H1 (cell line): ENCODE measurements around the gene MAP2K5. TPM values are rescaled to one million over a fixed set of nuclear protein-coding genes. Genes with fewer than 3 reads are reported as not detected.

Experiments
- CBX8 ChIP-seq: fragments of 300-800, 300-1000 bp; sonication (generic); IDR thresholded peaks from 2 replicates; pipeline ENCODE4 v1.7.1; 2016; ENCODE audit warnings: low read depth, low read length, borderline replicate concordance
- GABPA ChIP-seq: IDR thresholded peaks from 2 replicates; pipeline ENCODE4 v1.6.1; 2011; ENCODE audit warnings: mild to moderate bottlenecking, low read length, moderate library complexity, borderline replicate concordance; ENCODE audit not compliant: insufficient read depth
- KDM1A ChIP-seq: fragments of 200-600, 300-600 bp; sonication (generic); IDR thresholded peaks from 2 replicates; pipeline ENCODE4 v1.7.1; 2016; ENCODE audit warnings: mild to moderate bottlenecking, low read length, borderline replicate concordance
- MAFK ChIP-seq: IDR thresholded peaks from 2 replicates; pipeline ENCODE4 v1.6.1; 2012; ENCODE audit warnings: low read depth, mild to moderate bottlenecking, improper control_type of control experiment, low read length
- polyA plus RNA-seq, 7 experiments: library from polyadenylated mRNA; depleted of rRNA in 3 of 7; stranded (reverse) in 5 of 7; unstranded in 2 of 7; fragments of >200 nt in 5 of 7; fragments of 200-250 nt in 2 of 7; gene quantifications; 1 replicate in 5 of 7; 2 replicates in 1 of 7; 4 replicates in 1 of 7; pipeline versions ENCODE4 v1.2.1 to v1.2.3, GENCODE V29; 2011 to 2013; ENCODE audit warnings: missing spikeins in 2 of 7, mixed read lengths in 2 of 7
- total RNA-seq: library from RNA; stranded (reverse); fragmentation: NEBNext Ultra II Directional; extraction: Animal tissue kit (Norgen Biotek cat#: 25700); gene quantifications from 2 replicates; pipeline ENCODE4 v1.2.1, GENCODE V29; 2021
- TF ChIP-seq, protein P1 (sequence below): IDR thresholded peaks from 2 replicates; pipeline ENCODE4 v1.6.1; 2012; ENCODE audit warnings: inconsistent platforms

Gene MAP2K5
- total and polyA plus RNA-seq, 2 of the 8 experiments (the other 6 are each of a cell fraction or from before 2014, with no cell fraction given), result 4.4 to 15.8 TPM

DNA sequence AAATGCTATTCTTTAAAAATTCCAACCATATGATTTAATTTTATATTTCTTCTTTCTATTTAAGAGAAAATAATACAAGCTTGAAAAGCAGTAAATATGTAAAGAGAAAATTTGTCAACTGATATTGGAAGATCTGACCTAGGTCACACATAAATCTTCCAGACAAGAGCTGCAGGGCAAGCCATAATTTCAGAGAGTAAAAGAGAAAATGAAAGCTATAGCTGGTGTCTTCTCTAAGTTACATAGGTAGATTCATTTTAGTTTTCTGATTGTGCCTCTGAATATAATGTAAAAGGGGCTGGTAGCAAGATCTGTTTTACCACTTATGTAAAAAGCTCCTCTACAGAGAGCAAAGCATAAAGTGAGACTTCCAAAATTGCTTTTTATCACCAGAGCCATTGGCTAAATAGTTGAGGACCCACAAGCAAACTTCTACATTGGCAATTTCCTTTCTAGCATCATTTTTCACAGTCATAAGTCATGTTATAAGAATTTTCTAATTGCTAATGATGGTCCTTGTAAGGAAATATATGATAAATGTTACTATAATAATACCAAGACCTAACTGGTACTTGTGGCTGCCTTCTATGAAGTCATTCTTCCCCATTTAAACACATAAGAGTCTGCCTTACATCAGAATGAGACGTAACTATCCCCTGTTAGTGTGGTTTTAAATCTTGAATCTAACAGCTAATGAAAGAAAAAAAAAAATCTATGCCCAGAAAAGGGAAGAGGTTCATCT lies 202.0 kb downstream of the MAP2K5 start (continued):
- TF ChIP-seq GABPA (no peak), CBX8 (no peak), KDM1A (no peak), MAFK (no peak)
- TF ChIP-seq, protein P1, sequence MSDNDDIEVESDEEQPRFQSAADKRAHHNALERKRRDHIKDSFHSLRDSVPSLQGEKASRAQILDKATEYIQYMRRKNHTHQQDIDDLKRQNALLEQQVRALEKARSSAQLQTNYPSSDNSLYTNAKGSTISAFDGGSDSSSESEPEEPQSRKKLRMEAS, result no peak
